Kasumi-1 (cell line): ENCODE measurements around the gene C11orf42.
"Not testable (repeated sequence)": the region's sequence is repeated elsewhere in the genome, so short reads cannot be mapped to it uniquely, and the experiment has no call there.

Experiments used
- DNase-seq, 2 experiments: peaks; one replicate each; lab custom pipeline; 2025; lab: John Stamatoyannopoulos, UW

The C11orf42 gene

DNA sequence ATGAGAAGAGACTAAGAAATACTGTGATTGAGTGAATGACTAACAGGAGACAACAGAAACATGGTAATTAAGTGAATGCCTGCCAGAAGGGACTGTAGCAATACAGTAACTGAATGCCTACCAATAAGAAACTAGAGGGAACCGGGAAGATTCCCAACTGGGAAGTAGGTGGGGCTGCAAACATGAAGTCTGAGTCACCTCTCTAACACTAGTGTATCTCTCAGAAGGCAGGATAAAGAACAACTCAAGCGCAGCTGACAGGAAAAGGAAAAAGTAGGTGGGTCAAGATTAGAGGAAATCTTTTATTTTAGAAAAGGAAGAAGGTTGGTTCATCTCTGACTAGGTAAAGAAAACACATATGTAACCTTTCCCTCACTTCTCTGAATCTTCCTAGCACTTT is 14.0 kb downstream of the C11orf42 start:
- DNase-seq, result no peak

DNA sequence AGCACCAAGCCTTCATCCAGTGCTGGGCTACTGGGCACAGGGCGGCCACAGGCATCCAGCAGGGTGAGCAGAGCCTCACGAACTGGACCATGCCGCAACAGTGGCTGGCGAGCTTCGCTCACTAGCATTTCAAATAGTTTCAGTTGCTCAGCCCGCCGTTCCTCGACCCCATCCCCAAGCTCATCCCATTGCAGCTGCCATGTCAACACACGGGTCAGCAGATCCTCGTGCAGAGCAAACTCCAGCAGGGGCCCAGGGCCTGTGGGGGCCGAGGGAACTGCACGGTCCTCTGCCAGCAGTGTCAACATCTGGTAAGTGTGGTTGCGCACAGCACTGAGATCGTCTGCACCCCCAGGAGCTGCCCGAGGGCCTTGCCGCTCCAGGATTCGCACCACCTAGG is 18.5 kb downstream of the C11orf42 start:
- no peak for DNase-seq

DNA sequence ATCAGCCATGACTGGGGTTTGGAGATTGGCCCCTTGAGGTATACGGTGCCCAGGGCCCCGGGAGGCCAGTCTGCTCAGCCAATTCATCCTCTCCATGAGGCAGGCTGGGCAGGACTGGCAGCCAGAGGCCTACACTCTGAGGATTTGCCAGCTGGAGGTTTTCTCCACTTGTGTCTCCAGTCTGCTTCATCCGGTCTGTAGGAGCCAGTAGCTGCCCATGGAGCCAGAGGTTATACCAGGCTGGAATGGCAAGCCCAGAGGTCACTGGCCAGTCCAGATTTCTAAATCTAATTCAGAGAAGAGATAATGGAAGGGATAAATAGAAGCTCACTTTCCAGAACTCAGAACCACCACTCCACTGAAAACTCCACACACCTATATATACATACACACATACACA is 19.1 kb downstream of the C11orf42 start:
- no peak for DNase-seq

DNA sequence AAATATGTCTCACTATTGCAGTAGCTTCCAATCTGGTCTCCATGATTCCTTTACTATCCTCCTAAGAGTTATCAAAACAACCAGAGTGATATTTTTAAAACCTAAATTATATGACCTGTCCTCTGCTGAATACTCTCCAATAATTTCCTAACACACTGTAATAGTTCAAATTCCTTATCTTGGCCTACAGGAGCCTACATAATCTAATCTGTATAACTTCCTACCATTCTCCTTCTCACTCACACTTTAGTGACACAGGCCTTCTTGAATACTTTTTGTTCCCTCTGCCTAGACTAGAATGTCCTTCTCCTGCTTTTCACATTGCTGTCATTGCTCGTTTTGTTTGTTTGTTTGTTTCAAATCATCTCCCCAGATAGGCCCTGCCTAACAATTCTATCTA is 19.7 kb downstream of the C11orf42 start:
- no peak for DNase-seq

DNA sequence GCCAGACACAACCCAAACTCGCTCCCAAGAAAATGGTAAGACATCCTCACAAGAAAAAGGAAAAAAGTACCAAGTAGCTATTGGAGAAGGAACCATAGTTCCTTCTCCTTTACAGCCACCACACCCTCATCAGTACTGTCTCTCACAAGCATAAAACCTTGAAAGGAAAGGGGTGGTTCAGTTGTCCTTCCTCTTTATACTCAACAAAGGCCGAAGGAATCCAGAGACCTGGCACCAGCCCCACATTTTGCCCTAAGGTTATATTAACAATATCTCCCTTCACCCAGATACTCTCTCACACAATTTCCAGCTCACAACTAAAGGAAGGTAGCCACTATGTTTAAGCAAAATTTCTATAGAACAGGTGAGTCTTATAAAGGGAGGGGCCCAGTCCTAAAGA is 20.5 kb downstream of the C11orf42 start:
- peak; percentile 71 to 81 for DNase-seq

DNA sequence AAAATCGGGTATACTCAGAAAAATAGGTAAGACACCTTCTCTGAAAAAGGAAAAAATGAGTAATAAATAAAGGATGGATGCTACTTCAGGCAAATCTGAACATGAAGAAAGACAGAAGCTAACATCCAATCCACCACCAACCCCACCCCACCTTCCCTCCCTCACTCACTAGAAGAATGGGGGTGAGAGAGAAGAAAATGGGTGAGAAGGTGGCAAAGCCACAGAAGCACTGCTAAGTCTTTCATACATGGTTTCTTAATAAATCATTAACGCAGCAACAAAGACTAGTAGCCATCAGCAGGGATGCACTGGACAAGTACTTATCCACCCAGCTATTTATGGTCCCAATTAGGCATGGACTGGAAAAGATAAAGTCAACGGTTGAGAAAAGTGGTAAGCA is 23.2 kb downstream of the C11orf42 start:
- DNase-seq, result no peak

DNA sequence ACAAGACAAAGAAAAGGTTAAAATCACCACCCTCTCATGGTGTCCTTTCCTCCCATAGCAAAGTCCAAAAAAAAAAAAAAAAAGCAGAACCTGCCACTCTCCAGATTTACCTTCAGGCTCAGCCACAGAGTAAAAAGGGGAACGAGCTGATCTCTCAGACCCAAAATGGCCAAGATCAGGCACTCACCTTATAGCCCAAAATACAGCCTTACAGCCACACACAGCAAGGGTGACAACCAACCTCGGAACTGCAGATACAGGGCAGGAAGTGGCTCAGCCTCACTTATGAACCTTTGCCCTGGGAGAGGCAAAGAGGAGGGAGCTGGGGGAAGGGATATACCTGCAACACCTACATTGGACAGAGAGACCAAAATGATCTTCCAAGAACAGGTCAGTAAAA is 24.6 kb downstream of the C11orf42 start:
- no peak for DNase-seq

DNA sequence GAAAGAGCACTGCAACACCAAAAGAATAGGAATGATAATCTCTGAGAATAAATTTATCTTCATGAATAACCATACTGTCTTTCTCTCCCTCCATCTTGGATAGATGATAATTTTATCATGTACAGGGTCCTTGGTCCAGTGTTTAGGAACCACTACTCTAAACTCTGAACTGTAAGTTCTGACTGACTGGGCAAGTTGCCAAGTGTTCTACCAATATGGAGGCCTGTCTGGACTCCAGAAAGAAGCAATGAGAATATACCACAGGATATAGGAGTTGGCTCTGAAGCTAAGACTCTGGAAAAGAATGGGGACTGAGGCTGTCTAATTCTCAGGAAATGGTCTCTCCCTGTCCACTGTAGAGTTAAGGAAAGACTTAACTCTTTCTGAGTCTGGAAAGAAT is 27.5 kb downstream of the C11orf42 start:
- DNase-seq, result no peak

DNA sequence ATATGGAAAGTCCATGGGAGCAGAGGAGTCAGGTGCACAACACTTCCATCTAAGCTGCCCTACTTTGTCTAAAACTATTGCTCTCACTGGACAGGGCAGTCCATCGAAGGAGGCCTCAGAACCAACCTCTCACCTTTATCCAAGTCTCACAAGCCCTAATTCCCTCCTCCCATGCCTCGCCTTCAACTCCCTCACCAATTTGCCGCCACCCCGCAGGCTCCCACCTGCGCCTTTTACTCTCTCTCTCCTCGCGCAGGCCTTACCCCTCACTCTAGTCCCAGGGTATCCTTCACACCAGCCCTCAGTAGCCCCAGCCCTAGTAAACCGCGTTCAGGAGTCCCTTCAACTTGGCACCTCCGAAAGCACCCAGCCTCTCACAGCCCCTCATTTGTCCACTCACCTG is 28.6 kb downstream of the C11orf42 start:
- DNase-seq, result peak in 1 of 2 experiments; percentile 1

DNA sequence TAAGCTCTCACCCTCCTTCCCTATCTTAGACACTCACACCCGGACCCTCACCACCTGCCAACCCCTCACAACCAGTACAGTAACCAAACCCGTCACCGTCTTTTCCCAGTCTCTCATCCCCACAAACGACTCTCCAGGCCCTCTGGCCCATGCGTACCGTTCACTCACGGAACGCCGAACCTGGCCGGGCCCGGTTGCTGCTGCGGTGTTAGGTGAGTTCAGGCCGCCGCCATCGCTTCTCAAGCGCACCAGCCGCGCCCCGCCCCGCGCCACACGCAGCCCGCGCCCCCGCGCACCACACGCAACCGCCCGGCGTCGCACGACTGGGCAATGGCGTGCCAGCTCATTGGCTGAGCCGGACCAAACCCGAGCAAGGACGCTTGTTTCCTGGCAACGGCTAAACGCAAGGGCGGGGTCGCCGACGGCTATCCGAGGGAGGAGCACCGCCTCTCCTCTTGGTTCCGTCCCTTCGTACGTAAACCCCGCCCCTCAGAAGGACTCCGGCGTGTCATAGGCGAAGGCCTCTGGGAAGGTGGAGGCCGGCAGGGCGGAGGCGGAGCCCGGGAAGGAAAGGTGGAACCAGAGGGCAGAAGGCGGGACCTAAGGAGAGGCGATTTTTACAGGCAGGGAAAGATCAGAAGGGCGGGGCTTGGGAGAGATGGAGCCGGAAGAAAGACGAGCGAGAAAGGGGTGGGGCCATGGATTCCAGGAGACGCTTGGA is 29.2 kb downstream of the C11orf42 start, which contains the start of gene FHIP1B:
TSS of gene FHIP1B (minus strand) at position 250 of the 721 bp plus-strand sequence. CDS start 10,120 bp downstream, outside the sequence.
- peak; percentile 100 for DNase-seq

DNA sequence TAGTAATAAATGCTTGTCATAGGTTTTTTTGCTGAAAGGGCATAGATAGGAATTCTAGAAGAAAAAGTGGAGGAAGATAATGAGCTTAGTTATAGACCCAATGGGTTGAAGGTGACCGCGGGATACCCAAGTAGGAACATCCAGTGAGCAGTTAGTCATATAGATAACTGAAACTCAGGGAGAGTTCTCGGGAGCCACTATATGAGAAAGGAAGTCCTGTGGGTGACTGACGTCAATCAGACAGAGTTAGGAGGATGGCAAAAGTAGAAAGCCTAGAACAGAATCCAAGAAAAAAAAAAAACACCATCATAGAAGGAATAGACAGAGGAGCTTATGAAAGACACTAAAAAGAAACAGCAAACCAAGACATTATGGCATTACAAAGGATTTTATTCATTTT is 31.9 kb downstream of the C11orf42 start:
- no peak for DNase-seq

DNA sequence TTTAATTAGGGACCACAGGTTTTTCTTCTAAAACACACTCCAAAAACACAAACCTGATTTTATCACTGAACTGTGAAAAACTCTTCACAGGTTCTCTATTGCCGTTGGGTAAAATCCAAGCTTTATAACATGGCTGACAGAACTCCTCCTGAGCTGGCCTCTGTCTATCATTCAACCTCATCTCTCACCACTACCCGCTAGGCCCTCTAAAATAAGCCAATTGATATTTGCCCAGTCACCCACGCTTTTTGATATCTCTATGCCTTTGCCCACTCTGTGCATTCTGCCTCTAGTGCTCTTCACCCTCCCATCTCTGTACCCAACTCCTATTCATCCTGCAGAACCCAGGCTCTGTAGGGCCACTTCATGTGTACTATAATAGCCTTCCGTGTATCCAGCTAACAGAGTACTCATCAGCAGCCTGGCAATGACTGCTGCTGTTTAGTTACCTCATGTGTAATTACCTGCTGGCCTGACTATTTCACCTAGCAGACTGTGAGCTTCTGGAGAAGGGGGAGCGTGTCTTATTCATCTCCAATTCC is 32.5 kb downstream of the C11orf42 start:
- DNase-seq, result no peak

DNA sequence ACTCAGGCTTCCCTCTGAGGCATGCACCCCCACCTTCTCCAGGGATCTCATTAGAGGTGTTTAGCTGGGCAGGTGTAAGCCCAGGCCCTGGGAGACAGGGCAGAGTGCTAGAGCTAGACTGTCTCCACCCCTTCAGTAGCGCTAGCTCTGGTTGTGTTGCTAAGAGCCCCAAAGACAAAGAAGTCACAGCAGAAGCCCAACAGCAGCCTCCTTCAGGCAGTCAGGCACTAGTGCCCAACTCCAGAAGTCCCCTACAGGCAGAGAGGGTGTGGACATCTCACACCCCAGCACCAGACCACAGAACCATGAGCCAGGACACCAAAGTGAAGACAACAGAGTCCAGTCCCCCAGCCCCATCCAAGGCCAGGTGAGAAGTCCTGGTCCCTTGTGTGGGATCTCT is 33.5 kb downstream of the C11orf42 start, which contains the start of gene CNGA4:
TSS of gene CNGA4 (plus strand) at position 188 of the 400 bp plus-strand sequence. CDS start at position 306, 118 bp downstream.
- DNase-seq, result no peak

DNA sequence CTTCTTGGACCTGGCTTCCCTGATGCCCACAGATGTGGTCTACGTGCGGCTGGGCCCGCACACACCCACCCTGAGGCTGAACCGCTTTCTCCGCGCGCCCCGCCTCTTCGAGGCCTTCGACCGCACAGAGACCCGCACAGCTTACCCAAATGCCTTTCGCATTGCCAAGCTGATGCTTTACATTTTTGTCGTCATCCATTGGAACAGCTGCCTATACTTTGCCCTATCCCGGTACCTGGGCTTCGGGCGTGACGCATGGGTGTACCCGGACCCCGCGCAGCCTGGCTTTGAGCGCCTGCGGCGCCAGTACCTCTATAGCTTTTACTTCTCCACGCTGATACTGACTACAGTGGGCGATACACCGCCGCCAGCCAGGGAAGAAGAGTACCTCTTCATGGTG is 34.8 kb downstream of the C11orf42 start:
- DNase-seq, result no peak

DNA sequence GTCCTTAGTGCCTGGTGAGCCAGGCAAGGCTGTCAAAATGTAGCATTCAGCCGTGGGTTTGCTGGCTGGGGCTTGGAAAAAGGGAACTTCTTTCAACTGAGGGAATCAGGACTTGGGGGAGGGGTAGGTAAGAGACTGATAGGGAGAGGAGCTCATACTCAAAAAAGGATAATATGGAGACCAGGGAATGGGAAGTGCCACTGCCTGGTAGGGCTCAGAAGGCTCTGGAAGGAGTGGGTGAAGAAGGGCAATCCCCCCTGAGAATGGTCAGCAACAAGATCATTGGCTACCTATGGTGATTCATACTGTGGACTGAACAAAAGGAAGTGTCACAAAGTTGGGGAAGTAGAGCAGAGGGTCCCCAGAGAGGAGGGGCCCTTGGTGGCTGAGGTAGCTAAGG is 35.4 kb downstream of the C11orf42 start:
- DNase-seq, result peak; percentile 39 to 52

DNA sequence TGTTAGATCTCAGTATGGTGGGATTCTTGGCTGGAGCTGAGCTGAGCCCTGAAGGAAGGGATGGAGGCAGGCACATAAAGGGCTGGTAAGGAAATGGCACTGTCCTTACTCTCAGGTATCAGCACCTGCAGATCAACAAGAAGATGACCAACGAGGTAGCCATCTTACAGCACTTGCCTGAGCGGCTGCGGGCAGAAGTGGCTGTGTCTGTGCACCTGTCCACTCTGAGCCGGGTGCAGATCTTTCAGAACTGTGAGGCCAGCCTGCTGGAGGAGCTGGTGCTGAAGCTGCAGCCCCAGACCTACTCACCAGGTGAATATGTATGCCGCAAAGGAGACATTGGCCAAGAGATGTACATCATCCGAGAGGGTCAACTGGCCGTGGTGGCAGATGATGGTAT is 36.0 kb downstream of the C11orf42 start:
- no peak for DNase-seq

DNA sequence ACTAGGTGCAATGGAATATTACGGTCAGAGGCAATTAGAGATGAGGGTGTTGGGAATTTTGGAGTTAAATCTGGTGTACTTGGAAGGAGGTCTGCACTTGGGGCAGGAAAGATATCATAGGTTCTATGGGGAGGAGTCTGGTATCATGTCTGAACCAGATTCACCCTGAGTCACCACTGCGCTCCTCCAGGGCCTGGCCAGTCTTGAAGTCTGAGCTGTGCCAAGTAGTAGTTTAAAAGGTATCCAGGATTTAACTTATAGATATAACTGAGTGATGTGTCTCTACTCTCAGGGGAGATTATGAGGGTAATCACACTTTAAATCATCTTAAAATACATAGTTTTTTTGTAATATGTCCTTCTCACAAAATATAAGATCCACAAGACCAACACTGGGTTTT is 40.2 kb downstream of the C11orf42 start:
- no peak for DNase-seq

DNA sequence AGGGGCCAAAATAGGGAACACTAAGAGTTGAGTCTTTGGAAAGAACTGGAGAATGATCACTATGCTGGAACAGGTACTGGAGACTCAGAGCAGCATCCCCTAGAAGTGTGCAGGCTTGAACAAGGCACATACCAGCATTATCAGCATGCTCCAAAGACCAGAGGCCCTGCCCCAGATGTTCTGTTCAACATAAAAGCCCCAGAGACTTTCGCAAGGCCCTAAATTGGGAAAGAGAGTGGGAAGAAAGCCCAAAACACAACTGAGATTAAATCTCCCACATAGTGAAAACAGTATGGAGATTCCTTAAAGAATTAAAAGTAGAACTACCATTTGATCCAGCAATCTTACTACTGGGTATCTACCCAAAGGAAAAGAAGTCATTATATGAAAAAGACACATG is 42.9 kb downstream of the C11orf42 start:
- no peak for DNase-seq

DNA sequence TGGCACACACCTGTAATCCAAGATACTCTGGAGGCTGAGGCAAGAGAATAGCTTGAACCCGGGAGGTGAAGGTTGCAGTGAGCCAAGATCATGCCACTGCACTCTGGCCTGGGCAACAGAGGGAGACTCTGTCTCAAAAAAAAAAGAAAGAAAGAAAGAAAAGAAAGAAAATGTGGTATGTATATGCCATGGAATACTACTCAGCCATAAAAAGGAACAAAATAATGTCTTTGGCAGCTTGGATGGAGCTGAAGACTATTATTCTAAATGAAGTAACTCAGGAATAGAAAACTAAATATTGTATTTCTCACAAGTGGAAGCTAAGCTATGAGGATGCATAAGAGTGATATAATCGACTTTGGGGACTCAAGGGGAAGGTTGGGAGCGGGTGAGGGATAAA is 43.5 kb downstream of the C11orf42 start:
- not testable (repeated sequence) for DNase-seq

DNA sequence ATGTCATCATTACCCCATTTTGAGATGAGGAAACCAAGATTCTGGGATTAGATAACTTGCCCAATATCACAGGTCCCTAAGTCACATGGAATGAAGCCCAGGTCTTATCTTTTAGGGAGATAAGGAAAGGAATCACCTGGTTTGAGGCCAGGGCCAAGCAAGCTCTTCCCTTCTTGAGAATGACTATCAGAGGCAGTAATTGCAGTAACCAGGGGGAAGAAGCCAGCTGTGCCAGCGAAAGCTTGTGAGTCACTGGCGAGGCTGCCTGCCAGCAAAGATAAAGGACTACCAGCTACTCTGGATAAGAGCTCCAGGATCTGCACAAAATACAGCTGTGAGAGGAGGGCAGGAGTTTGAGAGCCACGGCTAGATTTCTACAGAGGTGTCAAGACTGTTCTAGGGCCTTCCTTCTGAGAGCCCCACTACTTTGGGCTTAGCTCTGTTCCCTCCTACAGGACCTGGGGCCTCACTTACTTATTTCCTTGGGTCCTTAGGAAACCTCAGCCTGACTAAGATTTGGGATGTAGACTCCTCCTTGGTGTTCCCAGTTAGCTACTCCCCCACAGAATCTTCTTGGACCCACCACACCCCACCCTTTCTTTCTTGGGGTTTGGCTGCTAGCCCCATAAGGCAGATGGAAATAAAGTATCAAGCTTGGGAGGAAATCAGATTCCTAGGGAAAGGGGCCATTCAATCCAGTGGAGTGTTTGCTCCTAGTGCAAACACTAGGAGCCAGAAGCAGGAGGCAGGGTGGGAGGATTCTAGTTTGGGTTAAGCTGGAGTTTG is 44.6 kb downstream of the C11orf42 start:
- DNase-seq, result peak in 1 of 2 experiments; percentile 5

DNA sequence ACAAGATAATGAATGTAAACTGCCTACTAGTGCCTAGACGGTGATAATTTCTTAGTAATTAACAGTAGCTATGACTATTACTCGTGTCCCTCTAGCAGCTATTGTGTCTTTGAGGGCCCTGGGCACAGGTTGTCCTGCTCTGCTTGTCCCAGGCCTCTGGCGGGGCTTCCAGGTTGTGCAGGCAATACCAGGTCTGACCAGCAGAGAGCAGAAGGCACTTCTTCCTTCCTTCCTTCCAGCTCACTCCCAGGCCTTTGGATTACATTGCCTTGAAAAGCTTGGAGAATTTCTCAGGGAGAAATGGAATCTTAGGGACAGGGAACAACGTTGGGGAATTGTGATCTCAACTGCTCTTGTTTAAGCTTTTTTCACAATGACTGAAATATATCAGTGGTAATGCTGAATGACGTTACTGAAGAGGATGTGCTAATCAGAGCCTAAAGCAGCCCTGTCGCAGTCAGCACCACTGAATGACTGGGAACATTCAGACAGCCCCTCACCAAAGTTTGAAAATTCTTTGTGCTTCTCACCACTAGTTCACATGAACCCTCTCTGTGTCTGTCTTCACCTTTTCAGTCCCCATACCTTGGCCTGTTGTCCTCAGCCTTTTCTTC is 45.9 kb downstream of the C11orf42 start:
- DNase-seq, result peak; percentile 52 to 62

DNA sequence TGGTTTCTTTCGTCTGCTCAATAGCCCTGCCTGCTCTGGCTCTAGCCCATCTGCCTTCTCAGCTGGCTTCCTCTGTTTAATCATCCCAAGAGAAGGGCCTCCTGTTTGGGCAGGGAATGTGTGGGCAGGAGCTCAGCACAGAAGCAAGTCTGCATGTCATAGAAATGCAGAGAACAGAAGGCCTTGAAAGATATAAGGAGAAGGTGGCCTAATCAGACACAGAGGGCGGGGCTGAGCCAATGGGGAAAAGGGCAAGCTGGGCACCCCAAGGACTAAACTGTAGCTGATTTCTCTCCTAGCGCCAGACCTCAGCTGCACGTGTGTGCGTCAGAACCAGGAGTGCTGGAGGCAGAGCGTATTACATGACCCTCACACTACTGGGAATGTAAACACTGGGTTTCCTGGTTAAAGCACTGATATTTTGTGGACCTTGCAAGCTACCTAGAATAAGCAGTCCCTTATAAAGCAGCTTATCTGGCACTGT is 46.7 kb downstream of the C11orf42 start:
- no peak for DNase-seq
